HG03064 (cell line): ENCODE results near the gene PRG3.

Source experiments
- ATAC-seq: cut with Tn5 transposase; IDR thresholded peaks from one replicate; pipeline ENCODE4 v1.9.1; 2021; ENCODE audit warnings: low read depth; ENCODE audit not compliant: unreplicated experiment

Gene PRG3

GRCh38 chr11:57391539-57391938 lies 10.6 kb upstream of the PRG3 start:
- ATAC-seq, result no peak

GRCh38 chr11:57391111-57391510 lies 10.2 kb upstream of the PRG3 start:
- ATAC-seq, result no peak

- no peak for ATAC-seq
Measured at GRCh38 chr11:57390535-57390934, 9.6 kb upstream of the PRG3 start, which contains the start of gene PRG2. TSS of gene PRG2 (minus strand) at chr11:57390650. CDS start at chr11:57389944, 706 bp downstream.

- ATAC-seq, result no peak
Measured at GRCh38 chr11:57387289-57388030, 6.5 kb upstream of the PRG3 start.

GRCh38 chr11:57386178-57386940 lies 5.4 kb upstream of the PRG3 start:
- ATAC-seq, result no peak

- no peak for ATAC-seq
Measured at GRCh38 chr11:57379732-57380131, 1.2 kb downstream of the PRG3 start.

- ATAC-seq, result no peak
Measured at GRCh38 chr11:57378186-57378585, 2.8 kb downstream of the PRG3 start.

- no peak for ATAC-seq
Measured at GRCh38 chr11:57377107-57377506, 3.8 kb downstream of the PRG3 start.

GRCh38 chr11:57376095-57377090 lies 4.6 kb downstream of the PRG3 start:
- ATAC-seq, result no peak

GRCh38 chr11:57375490-57375889 lies 5.5 kb downstream of the PRG3 start:
- ATAC-seq, result no peak

GRCh38 chr11:57374966-57375365 lies 6.0 kb downstream of the PRG3 start:
- ATAC-seq, result no peak

- no peak for ATAC-seq
Measured at GRCh38 chr11:57373146-57373545, 7.8 kb downstream of the PRG3 start.

- no peak for ATAC-seq
Measured at GRCh38 chr11:57370941-57371340, 10.0 kb downstream of the PRG3 start.

GRCh38 chr11:57370251-57370650 lies 10.7 kb downstream of the PRG3 start:
- no peak for ATAC-seq

GRCh38 chr11:57368845-57369232 lies 12.1 kb downstream of the PRG3 start:
- no peak for ATAC-seq

GRCh38 chr11:57368106-57368844 lies 12.7 kb downstream of the PRG3 start:
- ATAC-seq, result no peak

GRCh38 chr11:57364851-57365660 lies 15.9 kb downstream of the PRG3 start:
- no peak for ATAC-seq

GRCh38 chr11:57363131-57364080 lies 17.5 kb downstream of the PRG3 start:
- no peak for ATAC-seq
